Loucy (cell line): ENCODE measurements around the gene ARHGAP19.

Experiments used
- CTCF ChIP-seq: fragments of 200-600 bp; sonication (generic); conservative IDR thresholded peaks from 2 replicates; pipeline ENCODE4 v1.5.1; 2014; ENCODE audit warnings: mild to moderate bottlenecking, antibody characterized with exemption, low read length
- EZH2phosphoT487 ChIP-seq: fragments of 200-600 bp; IDR thresholded peaks from 2 replicates; pipeline ENCODE4 v1.6.1; 2018; ENCODE audit warnings: antibody characterized with exemption, mild to moderate bottlenecking, moderate library complexity, borderline replicate concordance

DNA sequence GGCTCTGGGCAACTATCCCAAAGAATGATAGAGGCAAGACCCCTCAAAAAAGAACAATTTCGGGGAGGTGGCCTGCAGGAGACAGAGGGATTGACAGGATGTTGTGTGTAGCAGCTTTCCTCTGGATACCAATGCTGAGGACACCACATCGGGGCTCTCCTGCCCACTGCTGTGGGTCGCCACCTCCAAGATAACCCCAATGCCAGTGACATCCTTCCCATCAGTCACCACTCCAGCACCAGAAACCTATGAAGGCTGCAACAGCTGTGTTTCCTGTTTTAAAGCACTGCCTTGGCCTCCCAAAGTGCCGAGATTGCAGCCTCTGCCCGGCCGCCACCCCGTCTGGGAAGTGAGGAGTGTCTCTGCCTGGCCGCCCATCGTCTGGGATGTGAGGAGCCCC lies 17.6 kb downstream of the ARHGAP19 start:
- TF ChIP-seq CTCF (no peak), EZH2phosphoT487 (no peak)
